ENCODE results near the gene NLGN1.

Gene NLGN1

DNA sequence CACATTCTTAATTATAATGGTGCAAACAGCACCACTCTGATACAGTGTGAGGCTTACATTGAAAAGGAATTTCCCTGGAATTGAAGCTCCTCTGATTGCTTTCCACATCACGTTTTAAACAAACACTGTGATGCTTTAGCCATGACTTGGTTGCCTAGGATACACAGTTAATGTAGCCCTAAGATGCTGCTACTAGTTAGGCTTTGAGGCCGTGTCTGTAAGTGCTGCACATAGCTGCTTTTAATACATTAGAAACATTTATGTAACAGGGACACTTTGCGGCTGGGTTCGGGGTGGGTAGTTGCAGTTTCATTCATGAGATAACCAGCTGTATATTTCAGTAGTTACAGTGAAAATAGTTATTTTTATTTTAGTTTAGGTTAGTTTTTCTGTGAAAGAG lies 334.7 kb downstream of the NLGN1 start:
- no peak for FAIRE-seq

DNA sequence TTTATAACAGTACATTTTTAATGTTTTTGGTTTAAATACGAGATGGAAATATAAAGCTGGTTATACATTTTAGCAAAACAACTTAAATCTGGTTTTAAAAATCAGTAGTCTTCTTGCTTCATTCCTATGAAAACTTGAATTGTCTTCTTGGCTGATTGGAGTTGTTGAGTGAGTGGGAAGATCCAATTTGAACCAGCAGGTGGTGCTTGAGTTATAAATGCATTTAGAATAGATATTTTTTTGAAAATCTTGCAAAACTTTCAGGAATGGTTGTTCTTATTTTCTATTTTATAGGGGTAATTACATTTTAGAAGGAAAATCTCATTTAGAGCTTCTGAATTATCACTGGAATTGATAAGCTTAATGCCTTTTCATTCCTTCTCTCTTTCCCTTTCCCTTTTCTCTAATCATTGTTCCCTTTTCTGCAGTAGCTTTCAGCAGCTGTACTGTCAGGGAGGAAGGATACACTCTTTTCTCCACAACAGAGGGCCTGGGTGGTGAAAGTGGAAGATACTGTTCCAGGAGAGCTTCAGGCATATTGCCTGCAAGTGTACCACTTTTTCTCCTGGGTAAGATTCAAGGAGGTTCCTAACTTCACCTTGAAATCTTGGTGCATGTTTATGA lies 335.6 kb downstream of the NLGN1 start:
- peak; percentile 92 for FAIRE-seq

DNA sequence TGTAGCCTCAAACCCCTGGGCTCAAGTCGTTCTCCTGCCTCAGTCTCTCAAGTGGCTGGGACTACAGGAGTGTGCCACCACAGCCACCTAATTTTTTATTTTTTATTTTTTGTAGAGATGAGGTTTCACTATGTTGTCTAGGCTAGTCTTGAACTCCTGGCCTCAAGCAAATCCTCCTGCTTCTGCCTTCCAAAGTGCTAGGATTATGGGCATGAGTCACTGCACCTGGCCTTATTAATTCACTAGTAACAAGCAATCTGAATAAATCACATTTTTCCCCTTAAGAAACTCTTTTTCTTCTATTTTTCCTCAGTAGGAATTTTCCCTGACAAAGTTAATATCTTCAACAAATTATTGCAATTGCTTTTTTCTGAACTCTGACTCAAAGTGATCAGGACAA lies 336.9 kb downstream of the NLGN1 start:
- no peak for FAIRE-seq

DNA sequence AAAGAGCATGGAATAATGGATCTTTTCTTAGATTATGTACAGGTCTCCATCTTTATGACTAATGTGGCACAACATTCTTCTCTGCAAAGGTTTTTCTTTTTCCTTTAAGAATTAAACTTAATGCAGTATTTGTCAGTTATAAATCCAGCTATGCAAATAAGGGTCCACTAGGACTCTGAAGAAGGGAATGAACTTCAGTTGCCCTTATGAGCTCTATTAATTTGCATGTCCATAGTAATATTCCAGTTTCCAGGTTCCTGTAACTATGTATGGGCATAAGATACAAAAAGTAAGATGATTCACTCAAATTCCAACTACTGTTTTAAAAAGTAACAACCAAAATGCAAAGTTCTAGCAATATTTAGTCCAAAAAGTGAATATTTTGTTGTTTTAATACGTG lies 337.4 kb downstream of the NLGN1 start:
- FAIRE-seq = no peak

DNA sequence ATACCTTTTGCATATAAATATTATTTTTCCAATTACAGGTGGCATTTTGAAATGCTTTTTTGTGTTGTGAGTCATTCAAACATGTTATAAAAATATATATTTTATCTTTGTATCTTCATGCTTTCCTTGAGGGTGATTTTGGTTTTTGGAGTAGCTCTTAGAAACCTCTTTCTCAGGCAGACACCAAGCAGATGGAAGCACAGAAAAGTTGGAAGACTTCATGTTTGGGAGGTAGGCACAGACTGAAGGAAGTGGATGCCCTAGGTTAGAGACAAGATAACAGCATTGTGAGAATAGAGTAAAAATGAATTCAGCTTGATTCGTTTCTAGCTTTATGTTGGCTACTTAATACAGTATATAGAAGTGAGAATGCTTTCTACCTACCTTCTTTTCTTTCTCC lies 338.3 kb downstream of the NLGN1 start:
- no peak for FAIRE-seq

DNA sequence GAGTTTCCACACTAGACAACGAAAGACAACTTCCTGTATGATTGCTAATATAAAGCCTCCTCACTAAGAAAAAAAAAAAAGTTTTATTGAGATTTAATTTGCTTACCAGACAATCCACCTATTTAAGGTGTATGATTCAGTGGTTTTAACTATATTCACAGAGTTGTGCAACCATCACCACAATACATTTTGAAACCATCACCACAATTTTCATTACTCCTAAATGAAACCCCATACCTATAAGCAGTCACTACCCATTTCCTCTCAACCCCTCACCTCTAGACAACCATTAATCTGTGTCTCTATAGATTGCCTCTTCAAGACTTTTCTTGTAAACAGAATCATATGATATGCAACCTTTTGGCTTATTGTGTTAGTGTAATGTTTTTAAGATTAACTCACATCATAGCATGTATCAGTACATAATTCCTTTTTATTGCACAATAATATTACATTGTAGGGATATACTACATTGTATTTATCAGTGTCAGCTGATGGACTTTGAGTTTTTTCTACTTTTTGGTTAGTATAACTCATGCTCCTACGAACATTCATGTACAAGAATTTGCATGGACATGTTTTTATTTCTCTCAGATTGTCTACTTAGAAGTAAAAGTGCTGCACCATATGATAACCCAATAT lies 339.7 kb downstream of the NLGN1 start:
- no peak for FAIRE-seq

DNA sequence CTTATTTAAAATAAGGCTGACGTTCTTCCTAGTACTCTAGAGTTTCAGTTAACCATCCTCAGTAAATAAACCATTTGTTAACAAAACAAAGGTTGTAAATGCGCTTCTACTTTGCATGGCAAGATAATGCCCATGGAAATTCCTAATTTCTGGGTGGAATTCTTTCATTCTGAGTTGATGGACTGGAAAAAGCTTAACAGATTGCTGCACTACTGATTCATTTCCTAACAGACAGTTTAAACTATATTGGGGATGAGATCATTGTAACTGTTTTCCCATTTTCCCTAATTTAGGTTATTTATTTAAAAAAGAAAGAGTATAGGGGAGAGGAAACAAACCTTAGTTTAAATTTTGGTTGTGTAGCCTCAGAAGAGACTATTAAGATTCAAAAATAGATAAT lies 342.2 kb downstream of the NLGN1 start:
- FAIRE-seq = no peak

DNA sequence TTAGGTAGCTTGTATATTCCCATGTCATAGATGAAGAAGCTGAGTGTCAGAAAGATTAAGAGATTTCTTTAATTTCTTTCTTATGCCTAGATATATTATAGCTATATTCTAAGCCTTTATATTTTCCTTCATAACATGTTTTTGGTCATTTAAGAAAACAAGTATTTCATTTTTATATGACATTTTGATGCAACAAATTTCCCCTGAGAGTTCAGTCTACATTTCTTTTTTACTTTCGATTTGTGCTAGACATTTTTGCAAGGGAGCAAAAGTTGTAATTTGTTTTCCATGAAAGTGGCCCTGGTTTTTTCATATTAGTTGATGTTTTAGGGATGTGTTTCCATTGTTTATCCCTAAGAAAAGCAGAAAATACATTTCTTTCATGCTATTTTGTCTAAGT lies 344.9 kb downstream of the NLGN1 start:
- peak; percentile 81 for FAIRE-seq

DNA sequence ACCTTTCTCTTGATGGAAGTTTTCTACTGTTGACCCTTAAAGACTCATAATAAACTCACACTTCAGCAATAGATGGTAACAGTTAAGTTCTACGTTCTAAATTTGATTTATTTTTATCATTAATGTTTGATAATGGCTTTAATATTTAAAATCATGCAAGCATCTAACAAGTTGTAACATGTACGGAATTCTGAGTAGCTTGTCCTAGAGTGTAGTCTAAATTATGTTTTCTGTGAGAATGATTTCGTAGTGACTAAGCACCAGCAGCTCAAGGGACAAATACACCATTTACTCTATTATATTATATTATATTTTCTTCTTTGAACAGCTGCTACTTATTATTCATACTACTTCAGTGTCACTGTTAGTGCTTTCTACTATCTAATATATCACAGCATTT lies 345.6 kb downstream of the NLGN1 start:
- no peak for FAIRE-seq

DNA sequence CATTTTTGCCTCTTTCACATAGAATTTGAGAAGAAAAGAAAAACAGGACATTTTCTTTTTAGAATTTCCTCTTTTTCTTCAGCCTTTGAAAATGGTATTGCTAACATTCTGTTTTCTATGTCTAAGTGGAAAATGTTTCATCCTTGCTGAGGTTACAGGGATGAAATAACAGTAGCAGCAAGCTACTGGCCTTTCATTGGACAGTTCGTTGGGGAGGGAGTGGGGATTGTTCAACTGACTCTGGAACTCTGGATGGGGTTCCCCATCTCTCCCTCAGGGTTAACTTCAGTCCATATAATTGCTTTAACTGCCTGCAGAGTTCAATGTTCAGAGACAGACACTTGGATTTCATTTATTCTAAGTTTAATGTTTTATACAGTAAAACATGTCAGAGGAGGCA lies 346.0 kb downstream of the NLGN1 start:
- FAIRE-seq = no peak

DNA sequence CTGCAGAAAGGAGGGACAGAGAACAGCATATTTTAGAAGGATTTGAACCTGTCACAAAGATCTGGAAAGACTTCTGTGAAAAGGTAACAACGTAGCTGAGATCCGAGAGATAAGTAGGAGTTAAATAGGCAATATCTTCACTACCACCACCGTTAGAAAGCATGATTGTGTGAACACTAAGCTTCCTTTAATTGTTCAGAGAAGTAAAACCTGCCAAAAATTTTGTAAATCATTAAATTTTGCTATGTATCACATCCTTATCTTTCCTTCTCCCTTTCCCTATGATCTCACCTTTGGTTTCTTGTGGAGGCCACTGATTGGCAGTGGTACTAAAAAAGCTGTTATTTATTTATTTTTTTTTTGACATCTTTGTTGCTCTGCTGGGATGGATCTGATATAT lies 346.9 kb downstream of the NLGN1 start:
- no peak for FAIRE-seq

DNA sequence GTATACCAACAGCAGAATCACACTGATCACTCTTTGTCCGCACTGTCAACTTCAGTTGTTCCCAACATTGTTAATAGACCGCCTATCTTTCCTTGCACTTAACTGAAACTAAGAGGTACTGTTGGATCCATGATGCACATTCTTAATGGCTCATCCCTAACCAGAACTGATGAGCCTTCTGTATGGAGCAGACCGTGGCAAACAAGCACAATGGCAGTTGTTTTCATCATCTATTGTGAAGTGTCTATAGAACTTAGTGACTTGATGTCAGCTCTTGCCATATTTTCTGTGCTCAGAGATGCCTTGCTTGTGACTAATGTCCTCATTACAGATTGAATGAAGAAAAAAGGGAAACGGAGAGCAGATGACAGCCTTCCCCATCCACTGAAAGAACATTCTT lies 347.4 kb downstream of the NLGN1 start:
- FAIRE-seq = no peak

DNA sequence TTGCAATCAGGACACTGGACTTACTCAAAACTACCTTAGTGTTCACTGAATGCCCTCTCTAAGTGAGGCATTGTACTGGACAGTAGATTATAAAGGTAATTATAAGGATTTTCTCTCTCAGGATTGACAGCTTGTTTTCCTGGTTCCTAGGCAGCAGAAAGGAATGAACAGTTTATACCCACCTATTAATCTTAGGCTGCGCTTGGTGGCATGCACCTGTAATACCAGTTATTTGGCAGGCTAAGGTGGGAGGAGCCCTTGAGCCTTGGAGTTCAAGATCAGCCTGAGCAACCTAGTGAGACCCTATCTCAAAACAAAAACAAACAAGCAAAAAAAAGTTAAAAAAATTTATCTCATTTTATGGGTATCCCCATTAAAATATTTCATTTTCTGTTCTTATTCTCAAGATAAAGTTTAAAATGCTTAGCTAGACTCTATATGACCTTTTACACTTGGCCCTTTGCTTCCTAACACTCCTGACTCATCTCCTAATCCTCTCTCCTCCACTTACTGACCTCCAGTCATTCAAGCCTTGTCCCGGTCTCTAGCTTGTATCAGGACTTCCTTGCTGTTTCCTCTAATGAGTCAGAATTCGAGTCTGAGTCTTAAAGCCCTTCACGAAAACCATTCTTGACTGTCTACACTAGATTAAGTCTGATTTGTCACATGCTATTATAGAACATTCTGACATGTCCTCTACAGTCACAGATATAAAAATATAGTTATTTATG lies 348.6 kb downstream of the NLGN1 start:
- FAIRE-seq = no peak

DNA sequence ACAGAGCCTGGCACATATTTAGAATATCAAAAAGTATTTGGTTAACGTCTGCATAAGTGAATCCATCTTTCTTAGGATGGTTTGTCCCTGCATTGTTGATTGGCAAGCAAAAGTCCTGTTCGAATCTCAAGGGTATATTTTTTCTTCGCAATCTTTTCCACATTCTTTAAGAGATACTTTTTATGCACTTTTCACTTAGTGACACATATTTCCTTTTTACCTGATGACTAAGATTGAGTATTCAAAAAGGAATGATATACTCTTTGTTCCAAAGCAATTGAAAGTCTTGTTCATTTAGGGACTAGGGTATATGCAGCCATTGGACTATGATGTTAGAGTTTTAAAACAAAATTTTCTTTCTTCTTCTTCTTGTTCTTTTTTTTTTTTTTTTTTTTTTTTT lies 349.9 kb downstream of the NLGN1 start:
- no peak for FAIRE-seq

DNA sequence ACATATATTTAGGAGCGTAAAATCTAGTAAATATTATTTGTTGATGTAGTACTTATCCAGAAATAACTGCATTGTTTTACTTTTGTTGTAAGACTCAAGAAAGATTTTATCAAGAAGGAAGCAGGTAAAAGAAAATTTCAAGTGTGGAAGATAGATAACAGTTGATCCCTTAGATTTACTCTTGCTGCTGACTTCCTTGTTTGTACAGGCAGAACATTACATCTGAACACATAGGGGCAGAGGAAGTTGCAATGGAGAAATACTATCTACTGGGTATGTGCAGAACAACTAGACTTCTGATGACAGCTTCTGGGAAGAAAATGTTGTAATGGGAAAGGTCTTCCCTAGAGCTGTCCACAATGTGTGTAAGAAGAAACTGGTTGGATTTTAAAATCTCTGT lies 350.6 kb downstream of the NLGN1 start:
- no peak for FAIRE-seq

DNA sequence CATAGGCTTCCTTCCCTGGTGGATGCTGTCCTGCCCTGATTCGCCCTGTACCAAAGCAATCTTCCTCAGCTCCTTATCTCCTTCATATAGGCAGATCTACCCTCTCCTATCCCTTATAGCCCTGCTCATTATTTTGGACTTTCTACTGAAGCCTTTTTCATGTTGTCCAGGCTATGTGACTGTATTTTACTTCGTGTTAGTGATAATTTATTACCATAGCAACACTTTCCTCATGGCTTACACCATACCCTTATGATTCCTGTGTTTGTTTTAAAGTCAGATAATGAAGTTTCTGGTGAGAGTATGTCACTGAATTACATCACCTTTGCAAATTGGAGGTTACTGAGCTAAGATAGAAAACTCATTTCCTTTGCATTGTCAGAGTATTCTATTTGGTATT lies 352.6 kb downstream of the NLGN1 start:
- FAIRE-seq = no peak

DNA sequence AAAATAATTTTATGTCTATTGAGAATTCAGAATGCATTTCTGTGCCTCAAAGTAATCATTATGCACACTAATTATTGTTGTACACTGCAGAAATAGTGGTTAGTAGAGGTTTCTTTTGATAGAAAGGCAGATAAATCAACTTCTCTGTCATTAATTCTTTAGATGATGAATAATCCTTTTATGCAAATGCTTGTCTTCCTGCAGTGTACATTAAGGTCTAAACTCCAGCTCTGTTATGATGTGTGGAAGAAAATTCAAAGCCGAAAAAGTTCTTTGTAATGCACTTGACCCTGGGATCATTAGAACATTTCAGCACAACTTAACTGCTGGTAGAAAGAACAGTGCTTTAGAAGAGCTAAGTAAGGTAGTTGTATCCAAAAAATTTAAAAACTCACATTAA lies 353.0 kb downstream of the NLGN1 start:
- FAIRE-seq = no peak

DNA sequence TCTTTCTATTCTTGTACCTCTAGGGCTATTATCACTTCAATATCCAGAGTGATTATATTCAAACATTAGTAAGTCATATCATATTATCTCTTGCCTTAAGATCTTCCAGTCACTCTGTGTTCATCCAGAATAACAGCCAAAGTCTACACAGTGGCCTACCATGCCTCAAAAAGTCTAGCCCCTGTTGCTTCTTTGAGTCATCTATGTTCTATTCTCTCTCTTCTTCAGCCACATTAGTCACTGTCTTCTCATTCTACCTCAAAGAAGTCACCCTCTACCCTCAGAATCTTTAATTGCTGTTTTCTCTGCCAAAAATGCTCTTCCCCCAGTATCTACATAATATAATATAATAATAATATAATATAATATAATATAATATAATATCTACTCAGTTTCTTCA lies 356.0 kb downstream of the NLGN1 start:
- FAIRE-seq = no peak

DNA sequence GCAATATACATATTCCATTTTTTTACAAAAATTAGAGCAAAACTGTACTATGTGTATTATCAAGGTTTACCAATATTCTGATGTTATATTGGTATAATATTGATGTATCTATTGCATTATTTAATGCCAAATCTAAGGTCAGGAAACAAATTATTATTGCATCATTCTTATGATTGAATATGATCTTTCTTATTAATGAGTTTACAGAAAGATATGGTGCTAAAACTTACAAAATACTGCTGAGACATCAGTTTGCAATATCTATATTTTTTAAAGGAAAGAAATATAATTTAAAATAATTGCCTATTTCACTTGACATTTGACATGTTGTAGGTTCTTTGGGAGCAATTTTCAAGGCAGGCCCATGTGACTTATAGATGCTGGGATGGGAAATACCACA lies 357.6 kb downstream of the NLGN1 start:
- FAIRE-seq = no peak

DNA sequence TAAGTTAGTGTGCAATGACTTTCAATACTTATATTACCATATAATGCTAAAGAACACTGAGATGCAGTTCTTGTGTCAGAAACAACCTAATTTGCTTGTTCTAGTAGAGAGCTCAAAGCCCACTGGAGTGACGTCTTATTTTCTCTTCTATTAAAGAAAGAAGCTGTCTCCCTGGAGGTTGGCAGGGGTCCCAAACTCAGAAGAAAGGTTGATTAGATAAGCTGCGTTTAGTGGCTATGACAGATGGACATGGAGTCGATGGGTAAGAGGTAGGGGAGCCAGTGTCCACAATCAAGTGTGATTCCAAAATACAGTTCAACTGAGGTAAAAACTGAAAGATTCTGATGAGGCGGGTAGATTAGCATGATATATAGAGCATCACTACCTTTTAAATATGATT lies 363.6 kb downstream of the NLGN1 start:
- FAIRE-seq = no peak

DNA sequence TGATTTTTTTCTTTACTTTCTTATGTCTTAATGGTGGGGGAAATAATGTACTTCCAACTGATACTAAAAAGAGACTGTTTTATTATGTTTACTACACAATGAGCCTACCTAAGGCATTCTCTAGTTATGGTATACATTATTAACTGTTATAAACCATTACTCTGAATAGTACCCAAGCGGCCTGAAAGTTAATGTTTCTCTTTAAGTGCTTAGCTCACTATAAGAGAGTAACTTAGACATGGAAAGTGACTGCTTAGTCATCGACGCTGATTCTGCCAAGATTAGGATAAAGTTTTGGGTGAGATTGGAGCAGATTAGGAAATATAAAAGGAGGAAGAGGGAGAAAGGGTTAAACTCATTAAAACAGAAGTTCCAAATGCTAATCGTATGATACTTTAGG lies 365.0 kb downstream of the NLGN1 start:
- no peak for FAIRE-seq

DNA sequence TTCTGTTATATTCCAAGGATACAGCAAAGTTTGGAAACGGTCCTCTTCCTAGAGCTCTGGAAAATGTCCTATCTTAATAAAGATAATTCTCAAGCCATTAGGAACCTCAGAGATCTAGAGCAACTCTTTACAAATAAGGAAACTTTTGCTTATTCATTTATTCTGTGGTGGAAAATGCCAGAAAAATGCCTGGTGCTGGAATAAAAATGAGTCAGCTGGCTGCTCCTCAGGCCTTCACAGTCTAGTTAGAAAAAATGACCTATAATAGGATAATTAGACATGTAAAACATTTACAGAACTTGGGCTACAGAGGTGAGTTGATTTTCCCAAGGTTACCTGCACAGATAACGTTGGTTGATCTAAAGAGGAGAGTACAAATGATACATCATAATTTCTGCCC lies 372.5 kb downstream of the NLGN1 start:
- FAIRE-seq = no peak

DNA sequence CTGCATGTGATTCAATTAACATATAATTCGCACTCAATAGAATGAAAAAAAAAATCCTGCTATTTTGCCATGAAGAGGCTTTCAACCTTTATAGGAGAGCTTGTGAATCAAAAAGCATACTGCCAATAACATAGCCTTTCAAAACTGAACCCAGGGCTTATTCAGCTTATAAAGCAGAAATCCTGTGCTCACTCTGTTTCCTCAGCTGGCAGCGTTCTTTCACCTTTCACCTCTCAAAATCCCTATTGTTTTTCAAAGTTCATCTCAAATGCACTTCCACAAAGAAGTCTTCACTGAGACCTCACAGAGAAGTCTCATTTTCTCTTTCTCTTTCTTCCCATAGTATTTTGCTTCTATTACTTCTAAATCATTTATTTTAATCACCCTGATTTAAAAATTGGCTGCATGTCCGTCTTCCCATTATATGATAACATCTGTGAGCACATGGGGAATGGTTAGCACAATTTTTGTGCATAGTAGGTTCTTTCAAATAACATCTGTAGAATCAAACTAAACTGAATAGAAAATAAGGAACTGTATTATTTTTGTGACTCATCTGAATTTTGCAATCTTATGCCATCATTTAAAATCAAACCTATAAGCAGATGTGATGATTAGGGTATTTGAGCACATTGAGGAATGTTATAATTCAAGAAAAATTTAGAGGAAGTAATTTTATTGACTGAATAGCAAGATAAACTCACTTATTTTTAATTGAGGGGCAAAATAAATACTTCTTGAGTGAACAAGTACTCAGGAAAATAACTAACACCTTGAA lies 373.4 kb downstream of the NLGN1 start:
- FAIRE-seq = no peak

DNA sequence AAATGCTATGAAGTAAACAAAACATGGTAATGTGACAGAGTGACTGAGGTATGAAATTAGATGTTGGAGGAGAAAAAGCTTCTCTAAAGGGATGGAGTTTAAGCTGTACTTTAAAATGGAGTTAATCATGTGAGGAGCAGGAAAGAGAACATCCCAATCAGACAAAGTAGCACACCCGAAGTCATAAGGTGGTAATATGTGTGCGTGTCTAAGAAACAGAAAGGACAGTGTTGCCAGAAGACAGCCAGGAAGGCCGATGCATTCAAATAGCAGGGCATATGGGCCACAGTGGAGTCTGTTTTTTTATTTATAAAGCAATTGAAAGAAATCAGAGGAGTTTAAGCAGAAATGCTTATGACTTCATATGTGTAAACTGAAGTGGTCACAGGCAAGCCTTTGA lies 376.3 kb downstream of the NLGN1 start:
- no peak for FAIRE-seq

Measured in endometrium (tissue), 2 donors.